ENCODE data around the gene DCDC2C. TPM values are rescaled to one million over a fixed set of nuclear protein-coding genes. Genes with fewer than 3 reads are reported as not detected.

DCDC2C gene
- polyA plus RNA-seq, 2 of the 4 experiments (the other 2 are of a cell fraction) = not detected

GRCh38 chr2:3830796-3831195 lies 127.4 kb downstream of the DCDC2C start:
- Histone ChIP-seq H3K4me1 (no peaks in the 10 kb centered on the region), H3K4me2 (no peak overlapping the region), H3K4me3 (no peak overlapping the region), H3K27ac (no peak overlapping the region), H3K9me3 (no peaks in the 10 kb centered on the region)
- TF ChIP-seq CBX2 (IDR thresholded peaks at IDR 0.05; ENCODE audit: borderline replicate concordance, low read depth) = no peak
- no peak for TF ChIP-seq ATOH8 (CRISPR knock-in tag; IDR thresholded peaks at IDR 0.05; ENCODE audit: low read depth)
- TF ChIP-seq ZFP36 (IDR thresholded peaks at IDR 0.05; ENCODE audit: borderline replicate concordance, partially characterized antibody) = no peak
- no peak for TF ChIP-seq MYC (IDR thresholded peaks at IDR 0.05; ENCODE audit: borderline replicate concordance, low read length)
- no peak for TF ChIP-seq SMC3 (IDR thresholded peaks at IDR 0.05)
- TF ChIP-seq REST (IDR thresholded peaks at IDR 0.05) = no peak
- TF ChIP-seq ELK1 (IDR thresholded peaks at IDR 0.05; ENCODE audit: low read depth, low read length) = no peak
- TF ChIP-seq E2F6 (IDR thresholded peaks at IDR 0.05; ENCODE audit: borderline replicate concordance, low read depth) = no peak
- TF ChIP-seq TP53 (CRISPR knock-in tag; IDR thresholded peaks at IDR 0.05) = no peak
- TF ChIP-seq NPAS2 (CRISPR knock-in tag; IDR thresholded peaks at IDR 0.05; ENCODE audit: borderline replicate concordance) = no peak
- TF ChIP-seq ZC3H11A (IDR thresholded peaks at IDR 0.05) = no peak
- no peak for TF ChIP-seq SREBF2 (IDR thresholded peaks at IDR 0.05)
- TF ChIP-seq HEYL (CRISPR knock-in tag; IDR thresholded peaks at IDR 0.05) = no peak
- TF ChIP-seq ZNF302 (CRISPR knock-in tag; IDR thresholded peaks at IDR 0.05) = no peak
- FAIRE-seq = no peak
- DNase-seq (ENCODE audit: low read depth in 1 of 2, low spot score in 1 of 2) = no peak
- 21% methylated on average over 6 of the region's 6 CpGs for WGBS (ENCODE audit: missing lambda C conversion rate)
- POLR2A ChIA-PET = no interaction called here
- CTCF ChIA-PET = no interaction called here
- ATAC-seq = no peak

GRCh38 chr2:3837086-3837485 lies 133.7 kb downstream of the DCDC2C start:
- Histone ChIP-seq H3K4me2 (no peak overlapping the region), H3K4me3 (no peak overlapping the region), H3K9me3 (no peaks in the 10 kb centered on the region), H3K4me1 (no peaks in the 10 kb centered on the region), H3K27ac (no peak overlapping the region)
- WGBS (ENCODE audit: missing lambda C conversion rate) = 10% methylated on average over 7 of the region's 7 CpGs
- ChIA-PET CTCF (interaction anchor here (1.5 kb wide), 1 partner anchor 10 kb away, joined by 6 read pairs; no protein-coding TSS in a partner anchor), POLR2A (no interaction called here)
- FAIRE-seq (no peak), DNase-seq (ENCODE audit: low read depth in 1 of 2, low spot score in 1 of 2) (no peak), ATAC-seq (no peak)
- TF ChIP-seq MAFK (IDR thresholded peaks at IDR 0.05; ENCODE audit: partially characterized antibody) = peak; percentile 90
- TF ChIP-seq ELK1 (IDR thresholded peaks at IDR 0.05; ENCODE audit: low read depth, low read length) = no peak

GRCh38 chr2:3838348-3838747 lies 135.0 kb downstream of the DCDC2C start:
- FAIRE-seq (no peak), ATAC-seq (no peak; a peak in 1 of 6 replicates), DNase-seq (ENCODE audit: low read depth in 1 of 2, low spot score in 1 of 2) (no peak)
- no peak overlapping the region for H3K4me3 ChIP-seq
- 9% methylated on average over 3 of the region's 3 CpGs for WGBS (ENCODE audit: missing lambda C conversion rate)
- ChIA-PET POLR2A (no interaction called here), CTCF (interaction anchor here (1.3 kb wide), 1 partner anchor 111 kb away, joined by 3 read pairs; no protein-coding TSS in a partner anchor)
- H3K4me2 ChIP-seq = no peak overlapping the region
- H3K9me3 ChIP-seq = no peaks in the 10 kb centered on the region
- no peaks in the 10 kb centered on the region for H3K4me1 ChIP-seq
- no peak for TF ChIP-seq HOXA7 (CRISPR knock-in tag; IDR thresholded peaks at IDR 0.05)
- no peak overlapping the region for H3K27ac ChIP-seq

All from A549 (cell line).